WTC11 (cell line): ENCODE data around the gene B3GAT1. TPM values are rescaled to one million over a fixed set of nuclear protein-coding genes. Genes with fewer than 3 reads are reported as not detected.

ENCODE experiments used
- ATAC-seq: fragments of 200-7000 bp; cut with Tn5 transposase; 2 replicates; pipeline ENCODE4 v1.10.0; 2021; ENCODE audit warnings: mild to moderate bottlenecking, moderate library complexity
- CTCF ChIA-PET: fragments of 300-600 bp; sonication (Branson Sonifier 250); formaldehyde crosslinking; loops from one replicate; lab custom pipeline; 2021; ENCODE audit warnings: antibody characterized with exemption; lab: Charles Lee
- POLR2A ChIA-PET: fragments of 350-600 bp; sonication (Branson Sonifier 250); formaldehyde crosslinking; loops from one replicate; lab custom pipeline; 2021; ENCODE audit warnings: antibody characterized with exemption; lab: Charles Lee
- DNase-seq: peaks from one replicate; pipeline ENCODE4 v3.0.0; 2021; ENCODE audit warnings: low spot score
- H3K27ac Mint-ChIP-seq: 2 replicates; pipeline ENCODE4 v1.8.0; 2021; ENCODE audit warnings: mixed read lengths
- H3K27me3 Mint-ChIP-seq: 2 replicates; pipeline ENCODE4 v1.8.0; 2021; ENCODE audit warnings: low read depth, mild to moderate bottlenecking, moderate library complexity, mixed read lengths
- H3K36me3 Mint-ChIP-seq: 2 replicates; pipeline ENCODE4 v1.8.0; 2021; ENCODE audit warnings: mixed read lengths
- H3K4me1 Mint-ChIP-seq: 2 replicates; pipeline ENCODE4 v1.8.0; 2022; ENCODE audit warnings: mixed read lengths
- H3K4me3 Mint-ChIP-seq: 2 replicates; pipeline ENCODE4 v1.8.0; 2021; ENCODE audit warnings: mild to moderate bottlenecking, moderate library complexity, mixed read lengths
- H3K9me3 Mint-ChIP-seq: 2 replicates; pipeline ENCODE4 v1.8.0; 2021; ENCODE audit warnings: mixed read lengths
- CREB1 ChIP-seq: sonication (generic); formaldehyde crosslinking; IDR thresholded peaks from 2 replicates; pipeline ENCODE4 v1.8.0; 2023; ENCODE audit warnings: mild to moderate bottlenecking, missing genetic modification reagents
- CREM ChIP-seq: sonication (generic); formaldehyde crosslinking; IDR thresholded peaks from 2 replicates; pipeline ENCODE4 v1.8.1; 2022; ENCODE audit warnings: mild to moderate bottlenecking, missing genetic modification reagents, moderate library complexity
- ELF4 ChIP-seq: sonication (generic); formaldehyde crosslinking; IDR thresholded peaks from 2 replicates; pipeline ENCODE4 v1.8.1; 2022; ENCODE audit warnings: low read depth, mild to moderate bottlenecking, moderate library complexity, missing genetic modification reagents
- GTF2I ChIP-seq: fragments of 250-450 bp; sonication (Bioruptor Pico); conservative IDR thresholded peaks from 2 replicates; pipeline ENCODE4 v1.4.0; 2021; ENCODE audit warnings: mild to moderate bottlenecking
- HMGA2 ChIP-seq: fragments of 250-450 bp; sonication (Bioruptor Pico); IDR thresholded peaks from 2 replicates; pipeline ENCODE4 v1.4.0; 2021; ENCODE audit warnings: mild to moderate bottlenecking, moderate library complexity
- IRF2 ChIP-seq: sonication (generic); formaldehyde crosslinking; IDR thresholded peaks from 2 replicates; pipeline ENCODE4 v1.8.0; 2022; ENCODE audit warnings: low read depth, missing genetic modification reagents, borderline replicate concordance
- KAT7 ChIP-seq: sonication (generic); formaldehyde crosslinking; IDR thresholded peaks from 2 replicates; pipeline ENCODE4 v1.8.1; 2023; ENCODE audit warnings: missing genetic modification reagents, mild to moderate bottlenecking, borderline replicate concordance
- MYBL2 ChIP-seq: sonication (generic); formaldehyde crosslinking; IDR thresholded peaks from 2 replicates; pipeline ENCODE4 v1.8.1; 2023; ENCODE audit warnings: mild to moderate bottlenecking, moderate library complexity, missing genetic modification reagents
- NFATC4 ChIP-seq: fragments of 250-450 bp; sonication (Bioruptor Pico); IDR thresholded peaks from 2 replicates; pipeline ENCODE4 v1.9.0; 2021; ENCODE audit warnings: mild to moderate bottlenecking
- NR3C1 ChIP-seq: sonication (generic); formaldehyde crosslinking; conservative IDR thresholded peaks from 2 replicates; pipeline ENCODE4 v1.8.1; 2023; ENCODE audit warnings: low read depth, mild to moderate bottlenecking, missing genetic modification reagents
- SMAD4 ChIP-seq: sonication (generic); formaldehyde crosslinking; IDR thresholded peaks from 2 replicates; pipeline ENCODE4 v1.8.0; 2022; ENCODE audit warnings: mild to moderate bottlenecking, missing genetic modification reagents
- TEAD4 ChIP-seq: sonication (generic); formaldehyde crosslinking; IDR thresholded peaks from 2 replicates; pipeline ENCODE4 v1.8.0; 2022; ENCODE audit warnings: mild to moderate bottlenecking, missing genetic modification reagents
- total RNA-seq: library from RNA; stranded (reverse); gene quantifications from 3 replicates; pipeline ENCODE4 v1.2.3, GENCODE V29; 2021
- TF ChIP-seq, protein P1 (sequence below): sonication (generic); formaldehyde crosslinking; IDR thresholded peaks from 2 replicates; pipeline ENCODE4 v1.8.1; 2022; ENCODE audit warnings: low read depth, missing genetic modification reagents, borderline replicate concordance
- TF ChIP-seq, protein P2 (sequence below): sonication (generic); formaldehyde crosslinking; IDR thresholded peaks from 2 replicates; pipeline ENCODE4 v1.8.0; 2022; ENCODE audit warnings: mild to moderate bottlenecking, missing genetic modification reagents
- TF ChIP-seq, protein P3 (sequence below): sonication (generic); formaldehyde crosslinking; IDR thresholded peaks from 2 replicates; pipeline ENCODE4 v1.8.1; 2022; ENCODE audit warnings: mild to moderate bottlenecking, moderate library complexity, missing genetic modification reagents
- TF ChIP-seq, protein P4 (sequence below): fragments of 200-600 bp; IDR thresholded peaks from 2 replicates; pipeline ENCODE4 v1.8.0; 2022; ENCODE audit warnings: antibody characterized with exemption
- TF ChIP-seq, protein P5 (sequence below): sonication (generic); formaldehyde crosslinking; conservative IDR thresholded peaks from 2 replicates; pipeline ENCODE4 v1.8.1; 2022; ENCODE audit warnings: mild to moderate bottlenecking, missing genetic modification reagents
- TF ChIP-seq, protein P6 (sequence below): sonication (generic); formaldehyde crosslinking; IDR thresholded peaks from 2 replicates; pipeline ENCODE4 v1.8.1; 2023; ENCODE audit warnings: mild to moderate bottlenecking, missing genetic modification reagents
- TF ChIP-seq, protein P7 (sequence below): fragments of 250-450 bp; sonication (Bioruptor Pico); IDR thresholded peaks from 2 replicates; pipeline ENCODE4 v1.9.0; 2021; ENCODE audit warnings: mild to moderate bottlenecking
- TF ChIP-seq, protein P8 (sequence below): sonication (generic); formaldehyde crosslinking; IDR thresholded peaks from 2 replicates; pipeline ENCODE4 v1.8.1; 2023; ENCODE audit warnings: mild to moderate bottlenecking, missing genetic modification reagents, moderate library complexity

The B3GAT1 gene
- total RNA-seq, 1 experiment from 2014 or later, result 30.0 TPM

DNA sequence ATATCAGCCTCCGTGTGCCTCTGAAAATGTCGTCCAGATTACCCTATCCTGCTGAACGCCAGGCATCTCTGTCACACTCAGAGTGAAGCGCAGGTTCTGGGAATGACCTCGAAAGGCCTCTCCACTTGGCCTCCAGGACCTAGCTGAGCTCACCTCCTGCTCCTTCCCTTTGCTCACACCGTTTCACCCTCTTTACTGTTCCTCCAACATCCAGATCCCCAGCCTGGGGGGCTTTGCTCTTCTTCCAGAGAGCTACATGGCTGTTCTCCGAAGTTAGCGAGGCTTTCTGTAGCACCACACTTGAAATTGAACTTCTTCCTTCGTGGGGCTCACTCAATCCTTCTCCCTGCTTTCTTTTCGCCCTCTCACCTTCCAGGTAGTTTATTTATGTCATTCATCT lies 52.4 kb downstream of the B3GAT1 start (continued):
- TF ChIP-seq, protein P1, sequence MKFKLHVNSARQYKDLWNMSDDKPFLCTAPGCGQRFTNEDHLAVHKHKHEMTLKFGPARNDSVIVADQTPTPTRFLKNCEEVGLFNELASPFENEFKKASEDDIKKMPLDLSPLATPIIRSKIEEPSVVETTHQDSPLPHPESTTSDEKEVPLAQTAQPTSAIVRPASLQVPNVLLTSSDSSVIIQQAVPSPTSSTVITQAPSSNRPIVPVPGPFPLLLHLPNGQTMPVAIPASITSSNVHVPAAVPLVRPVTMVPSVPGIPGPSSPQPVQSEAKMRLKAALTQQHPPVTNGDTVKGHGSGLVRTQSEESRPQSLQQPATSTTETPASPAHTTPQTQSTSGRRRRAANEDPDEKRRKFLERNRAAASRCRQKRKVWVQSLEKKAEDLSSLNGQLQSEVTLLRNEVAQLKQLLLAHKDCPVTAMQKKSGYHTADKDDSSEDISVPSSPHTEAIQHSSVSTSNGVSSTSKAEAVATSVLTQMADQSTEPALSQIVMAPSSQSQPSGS, result no peak
- no peak for TF ChIP-seq KAT7 (CRISPR knock-in tag)
- no peak for TF ChIP-seq NFATC4

DNA sequence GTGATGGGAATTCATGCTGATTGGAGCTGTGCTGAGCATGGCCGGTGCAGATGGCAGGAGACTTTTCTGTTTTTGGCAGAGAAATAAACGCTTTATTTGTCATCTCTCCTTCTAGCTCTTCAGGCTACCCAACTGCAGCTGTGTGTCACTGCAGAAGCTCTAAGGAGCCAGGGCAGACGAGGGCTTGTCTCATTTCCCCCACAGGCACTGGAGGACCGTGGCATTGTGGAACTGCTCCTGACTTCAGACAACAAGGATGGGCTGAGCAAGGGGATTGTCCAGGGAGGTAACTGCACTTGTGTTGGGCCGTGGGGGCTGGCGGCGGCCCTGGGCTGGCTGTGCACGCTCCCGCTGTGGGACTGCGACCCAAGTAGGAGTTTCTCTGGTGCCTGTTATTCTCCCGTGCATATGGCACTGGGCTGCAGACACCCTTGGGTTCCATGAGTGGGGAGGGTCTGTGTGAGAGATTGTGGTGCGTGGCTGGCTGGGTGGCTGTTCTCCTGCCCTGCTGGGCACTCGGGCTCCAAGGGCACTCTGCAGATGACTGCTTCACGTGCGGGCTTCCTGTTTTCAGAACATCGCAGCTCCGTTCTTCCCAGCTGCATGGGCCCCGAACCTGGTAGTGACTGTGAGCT lies 53.1 kb downstream of the B3GAT1 start:
- POLR2A ChIA-PET, result no interaction called here
- Mint-ChIP-seq H3K4me1 (peaks cover 15% of the 10 kb centered on the region), H3K4me3 (no peak overlapping the region), H3K36me3 (no peaks in the 10 kb centered on the region), H3K27me3 (peaks cover 12% of the 10 kb centered on the region), H3K9me3 (peaks cover 1% of the 10 kb centered on the region; the same call in 1 of the 2 replicates), H3K27ac (no peak overlapping the region)
- DNase-seq (peak; percentile 10), ATAC-seq (no peak)
- no peak for TF ChIP-seq IRF2 (CRISPR knock-in tag)
- TF ChIP-seq, protein P2, sequence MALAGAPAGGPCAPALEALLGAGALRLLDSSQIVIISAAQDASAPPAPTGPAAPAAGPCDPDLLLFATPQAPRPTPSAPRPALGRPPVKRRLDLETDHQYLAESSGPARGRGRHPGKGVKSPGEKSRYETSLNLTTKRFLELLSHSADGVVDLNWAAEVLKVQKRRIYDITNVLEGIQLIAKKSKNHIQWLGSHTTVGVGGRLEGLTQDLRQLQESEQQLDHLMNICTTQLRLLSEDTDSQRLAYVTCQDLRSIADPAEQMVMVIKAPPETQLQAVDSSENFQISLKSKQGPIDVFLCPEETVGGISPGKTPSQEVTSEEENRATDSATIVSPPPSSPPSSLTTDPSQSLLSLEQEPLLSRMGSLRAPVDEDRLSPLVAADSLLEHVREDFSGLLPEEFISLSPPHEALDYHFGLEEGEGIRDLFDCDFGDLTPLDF (CRISPR knock-in tag), result no peak
- CTCF ChIA-PET, result interaction anchor here (1.1 to 1.5 kb wide), 3 partner anchors 17 to 228 kb away, joined by 4 to 6 read pairs (median 4); no protein-coding TSS in a partner anchor

DNA sequence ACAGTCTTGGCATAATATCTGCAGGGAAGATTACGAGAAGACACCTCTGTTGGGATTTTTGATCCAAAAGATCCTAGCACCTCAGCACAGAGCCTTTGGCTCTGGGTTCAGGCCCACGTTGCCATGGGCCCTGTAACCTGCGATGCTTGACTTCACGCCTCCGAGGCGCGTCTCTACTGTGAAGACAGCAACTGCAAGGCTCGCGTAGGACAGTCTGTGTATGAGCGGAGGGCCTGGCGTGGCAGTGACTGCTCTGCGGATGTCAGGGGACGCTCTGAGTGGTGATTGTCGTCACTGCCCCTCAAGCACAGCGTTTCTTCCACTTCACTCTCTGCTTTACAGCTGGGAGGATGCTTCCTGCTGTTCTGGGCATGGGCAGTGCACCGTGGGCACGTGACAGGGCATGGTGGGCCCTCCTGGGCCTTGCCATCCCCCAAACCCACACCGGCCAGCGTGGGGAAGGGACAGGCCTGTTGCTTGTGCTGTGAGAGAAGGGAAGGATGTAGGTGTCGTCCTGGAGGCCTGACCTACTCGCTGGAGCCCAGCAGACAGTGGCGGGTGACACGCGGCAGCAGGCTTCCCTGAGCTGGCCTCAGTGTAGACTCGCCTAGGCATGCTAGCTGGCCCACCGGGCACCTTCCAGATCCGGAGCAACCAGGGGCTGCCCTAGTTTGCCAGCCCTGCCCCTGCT lies 53.7 kb downstream of the B3GAT1 start:
- ATAC-seq (no peak), DNase-seq (peak; percentile 10)
- Mint-ChIP-seq H3K9me3 (peaks cover 8% of the 10 kb centered on the region), H3K4me1 (peaks cover 15% of the 10 kb centered on the region), H3K36me3 (no peaks in the 10 kb centered on the region; the same call in 1 of the 2 replicates), H3K27ac (no peak overlapping the region), H3K27me3 (peaks cover 12% of the 10 kb centered on the region), H3K4me3 (no peak overlapping the region)
- ChIA-PET CTCF (no interaction called here), POLR2A (no interaction called here)
- TF ChIP-seq, protein P3, sequence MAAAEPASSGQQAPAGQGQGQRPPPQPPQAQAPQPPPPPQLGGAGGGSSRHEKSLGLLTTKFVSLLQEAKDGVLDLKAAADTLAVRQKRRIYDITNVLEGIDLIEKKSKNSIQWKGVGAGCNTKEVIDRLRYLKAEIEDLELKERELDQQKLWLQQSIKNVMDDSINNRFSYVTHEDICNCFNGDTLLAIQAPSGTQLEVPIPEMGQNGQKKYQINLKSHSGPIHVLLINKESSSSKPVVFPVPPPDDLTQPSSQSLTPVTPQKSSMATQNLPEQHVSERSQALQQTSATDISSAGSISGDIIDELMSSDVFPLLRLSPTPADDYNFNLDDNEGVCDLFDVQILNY (CRISPR knock-in tag), result no peak
- TF ChIP-seq CREM (CRISPR knock-in tag) (no peak), GTF2I (CRISPR knock-in tag) (no peak), NR3C1 (CRISPR knock-in tag) (no peak), TEAD4 (CRISPR knock-in tag) (no peak), CREB1 (CRISPR knock-in tag) (no peak), IRF2 (CRISPR knock-in tag) (no peak), ELF4 (CRISPR knock-in tag) (no peak), MYBL2 (CRISPR knock-in tag) (no peak), SMAD4 (CRISPR knock-in tag) (no peak), HMGA2 (CRISPR knock-in tag) (no peak)
- TF ChIP-seq, protein P4, sequence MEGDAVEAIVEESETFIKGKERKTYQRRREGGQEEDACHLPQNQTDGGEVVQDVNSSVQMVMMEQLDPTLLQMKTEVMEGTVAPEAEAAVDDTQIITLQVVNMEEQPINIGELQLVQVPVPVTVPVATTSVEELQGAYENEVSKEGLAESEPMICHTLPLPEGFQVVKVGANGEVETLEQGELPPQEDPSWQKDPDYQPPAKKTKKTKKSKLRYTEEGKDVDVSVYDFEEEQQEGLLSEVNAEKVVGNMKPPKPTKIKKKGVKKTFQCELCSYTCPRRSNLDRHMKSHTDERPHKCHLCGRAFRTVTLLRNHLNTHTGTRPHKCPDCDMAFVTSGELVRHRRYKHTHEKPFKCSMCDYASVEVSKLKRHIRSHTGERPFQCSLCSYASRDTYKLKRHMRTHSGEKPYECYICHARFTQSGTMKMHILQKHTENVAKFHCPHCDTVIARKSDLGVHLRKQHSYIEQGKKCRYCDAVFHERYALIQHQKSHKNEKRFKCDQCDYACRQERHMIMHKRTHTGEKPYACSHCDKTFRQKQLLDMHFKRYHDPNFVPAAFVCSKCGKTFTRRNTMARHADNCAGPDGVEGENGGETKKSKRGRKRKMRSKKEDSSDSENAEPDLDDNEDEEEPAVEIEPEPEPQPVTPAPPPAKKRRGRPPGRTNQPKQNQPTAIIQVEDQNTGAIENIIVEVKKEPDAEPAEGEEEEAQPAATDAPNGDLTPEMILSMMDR, result no peak
- TF ChIP-seq, protein P5, sequence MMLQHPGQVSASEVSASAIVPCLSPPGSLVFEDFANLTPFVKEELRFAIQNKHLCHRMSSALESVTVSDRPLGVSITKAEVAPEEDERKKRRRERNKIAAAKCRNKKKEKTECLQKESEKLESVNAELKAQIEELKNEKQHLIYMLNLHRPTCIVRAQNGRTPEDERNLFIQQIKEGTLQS (CRISPR knock-in tag), result no peak
- TF ChIP-seq, protein P6, sequence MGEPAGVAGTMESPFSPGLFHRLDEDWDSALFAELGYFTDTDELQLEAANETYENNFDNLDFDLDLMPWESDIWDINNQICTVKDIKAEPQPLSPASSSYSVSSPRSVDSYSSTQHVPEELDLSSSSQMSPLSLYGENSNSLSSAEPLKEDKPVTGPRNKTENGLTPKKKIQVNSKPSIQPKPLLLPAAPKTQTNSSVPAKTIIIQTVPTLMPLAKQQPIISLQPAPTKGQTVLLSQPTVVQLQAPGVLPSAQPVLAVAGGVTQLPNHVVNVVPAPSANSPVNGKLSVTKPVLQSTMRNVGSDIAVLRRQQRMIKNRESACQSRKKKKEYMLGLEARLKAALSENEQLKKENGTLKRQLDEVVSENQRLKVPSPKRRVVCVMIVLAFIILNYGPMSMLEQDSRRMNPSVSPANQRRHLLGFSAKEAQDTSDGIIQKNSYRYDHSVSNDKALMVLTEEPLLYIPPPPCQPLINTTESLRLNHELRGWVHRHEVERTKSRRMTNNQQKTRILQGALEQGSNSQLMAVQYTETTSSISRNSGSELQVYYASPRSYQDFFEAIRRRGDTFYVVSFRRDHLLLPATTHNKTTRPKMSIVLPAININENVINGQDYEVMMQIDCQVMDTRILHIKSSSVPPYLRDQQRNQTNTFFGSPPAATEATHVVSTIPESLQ (CRISPR knock-in tag), result no peak
- TF ChIP-seq, protein P7, sequence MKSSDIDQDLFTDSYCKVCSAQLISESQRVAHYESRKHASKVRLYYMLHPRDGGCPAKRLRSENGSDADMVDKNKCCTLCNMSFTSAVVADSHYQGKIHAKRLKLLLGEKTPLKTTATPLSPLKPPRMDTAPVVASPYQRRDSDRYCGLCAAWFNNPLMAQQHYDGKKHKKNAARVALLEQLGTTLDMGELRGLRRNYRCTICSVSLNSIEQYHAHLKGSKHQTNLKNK (CRISPR knock-in tag), result no peak
- TF ChIP-seq, protein P8, sequence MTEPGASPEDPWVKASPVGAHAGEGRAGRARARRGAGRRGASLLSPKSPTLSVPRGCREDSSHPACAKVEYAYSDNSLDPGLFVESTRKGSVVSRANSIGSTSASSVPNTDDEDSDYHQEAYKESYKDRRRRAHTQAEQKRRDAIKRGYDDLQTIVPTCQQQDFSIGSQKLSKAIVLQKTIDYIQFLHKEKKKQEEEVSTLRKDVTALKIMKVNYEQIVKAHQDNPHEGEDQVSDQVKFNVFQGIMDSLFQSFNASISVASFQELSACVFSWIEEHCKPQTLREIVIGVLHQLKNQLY, result no peak
